ENCODE data around the gene RPS27L.
A peak's percentile ranks its signal among the peaks of the same experiment; 100 is the strongest.

Gene RPS27L

GRCh38 chr15:63188247-63188925, 31.1 kb upstream of the RPS27L start:
- DNase-seq (ENCODE audit: low read depth, low spot score), result no peak

DNA sequence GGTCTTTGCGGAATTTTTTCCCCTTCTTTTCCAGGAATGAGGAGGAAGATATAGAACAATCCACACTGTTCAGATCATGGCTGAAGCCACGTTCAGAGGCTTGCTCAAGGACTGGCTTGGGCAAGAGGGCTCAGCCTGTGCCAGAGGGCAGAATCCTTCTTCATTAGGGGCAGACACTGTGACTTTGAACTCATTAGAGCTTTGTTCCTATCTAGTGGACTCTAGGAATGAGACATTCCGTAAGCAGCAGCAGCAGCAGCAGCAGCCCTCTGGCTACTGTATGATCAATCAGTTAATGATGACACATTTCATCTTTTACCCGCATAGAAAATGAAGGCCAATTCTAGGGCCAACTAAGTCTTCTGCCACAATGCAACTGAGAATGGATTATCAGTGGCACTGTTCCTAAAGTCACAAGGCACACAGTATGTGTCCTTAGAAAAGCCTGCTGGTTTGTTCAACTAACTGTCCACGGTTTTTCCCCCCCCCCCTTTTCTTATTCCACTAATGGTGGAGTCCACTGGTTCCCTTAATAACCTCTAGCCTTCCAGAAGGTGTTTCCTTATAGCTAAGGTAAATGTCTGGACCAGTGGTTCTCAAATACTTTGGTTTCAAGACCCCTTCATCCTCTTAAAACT, 30.4 kb upstream of the RPS27L start:
- DNase-seq (ENCODE audit: low read depth, low spot score), result no peak

GRCh38 chr15:63186065-63186464, 28.8 kb upstream of the RPS27L start:
- DNase-seq (ENCODE audit: low read depth, low spot score), result no peak

GRCh38 chr15:63185206-63185605, 27.9 kb upstream of the RPS27L start:
- DNase-seq (ENCODE audit: low read depth, low spot score), result no peak

DNA sequence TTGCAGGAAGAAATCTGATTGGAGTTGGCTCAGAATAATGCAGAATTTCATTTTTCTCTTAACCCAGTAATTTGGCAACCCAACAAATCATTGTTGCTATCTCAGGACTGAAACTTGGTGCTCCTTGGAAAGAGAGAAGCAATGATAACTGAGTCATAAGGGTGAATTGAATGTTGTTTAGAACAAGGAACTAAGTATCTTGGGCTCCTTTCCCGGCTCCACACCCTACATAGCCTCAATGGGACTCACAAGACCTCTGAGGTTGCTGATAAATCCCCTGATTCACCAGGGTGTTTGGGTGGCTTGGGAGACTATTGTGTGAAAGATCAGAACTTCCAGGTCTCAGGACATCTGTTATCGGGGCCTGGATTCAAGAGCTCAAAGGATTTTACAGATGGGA, 24.4 kb upstream of the RPS27L start:
- DNase-seq (ENCODE audit: low read depth, low spot score), result no peak

- DNase-seq (ENCODE audit: low read depth, low spot score), result no peak
These were observed 23.5 kb upstream of the RPS27L start for GRCh38 chr15:63180746-63181145.

GRCh38 chr15:63178034-63178433, 20.8 kb upstream of the RPS27L start:
- peak; percentile 53 for DNase-seq (ENCODE audit: low read depth, low spot score)

- DNase-seq (ENCODE audit: low read depth, low spot score), result no peak
These were observed 19.0 kb upstream of the RPS27L start for GRCh38 chr15:63176302-63176701.

GRCh38 chr15:63172851-63173451, 15.7 kb upstream of the RPS27L start:
- no peak for DNase-seq (ENCODE audit: low read depth, low spot score)

DNA sequence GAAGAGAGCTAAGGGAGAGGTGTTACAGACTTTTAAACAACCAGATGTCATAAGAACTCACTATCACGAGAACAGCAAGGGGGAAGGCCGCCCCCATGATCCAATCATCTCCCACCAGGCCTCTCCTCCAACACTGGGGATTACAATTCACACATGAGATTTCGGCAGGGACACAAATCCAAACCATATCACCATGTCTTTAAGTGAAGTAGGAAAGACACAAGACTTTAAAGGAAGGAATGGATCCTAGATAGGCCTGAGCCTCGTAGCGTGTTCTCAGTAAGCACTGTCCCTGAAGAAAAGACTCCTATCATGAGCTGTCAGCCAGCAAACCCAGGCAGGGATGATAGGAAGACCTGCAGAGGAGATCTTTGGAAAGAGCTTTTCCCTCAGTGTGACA, 15.1 kb upstream of the RPS27L start:
- DNase-seq (ENCODE audit: low read depth, low spot score), result no peak

DNA sequence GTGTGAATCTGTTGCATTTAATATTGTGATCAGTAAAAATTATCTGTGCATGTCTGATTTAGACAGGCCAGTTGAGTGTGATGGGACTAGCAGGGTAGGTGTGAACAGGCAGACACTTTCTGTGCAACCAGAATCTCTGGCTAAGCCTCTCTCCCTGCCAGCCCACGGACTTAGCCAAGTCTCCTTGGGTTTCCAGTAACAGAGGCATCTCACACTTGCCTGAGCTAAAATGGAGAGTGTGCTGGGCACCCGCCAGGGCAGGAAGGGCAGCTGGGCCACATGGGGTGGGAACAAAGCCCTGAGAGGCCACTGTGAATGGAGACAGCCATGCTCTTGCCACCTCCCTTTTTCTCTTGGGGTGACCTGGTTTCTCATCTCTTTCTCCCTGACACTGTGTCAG, 12.5 kb upstream of the RPS27L start:
- no peak for DNase-seq (ENCODE audit: low read depth, low spot score)

DNA sequence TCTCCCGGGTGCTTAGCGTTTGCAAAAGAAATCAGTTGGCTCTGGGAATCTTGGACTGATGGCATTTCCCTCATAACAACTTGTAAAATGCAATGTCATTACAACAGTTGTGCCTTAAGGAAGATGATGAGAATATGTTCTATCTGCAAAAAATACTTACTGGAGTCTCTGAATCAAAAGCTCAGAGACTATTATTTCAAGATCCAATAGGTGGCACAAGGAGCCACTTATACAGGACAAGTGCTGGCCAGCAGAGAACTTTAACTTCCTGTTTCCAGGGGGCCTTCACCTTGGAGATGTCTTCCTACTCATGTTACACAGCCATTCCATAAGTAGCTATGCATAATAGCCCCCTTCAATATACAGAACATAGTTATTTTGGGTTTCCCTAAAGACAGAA, 8.9 kb upstream of the RPS27L start:
- no peak for DNase-seq (ENCODE audit: low read depth, low spot score)

DNA sequence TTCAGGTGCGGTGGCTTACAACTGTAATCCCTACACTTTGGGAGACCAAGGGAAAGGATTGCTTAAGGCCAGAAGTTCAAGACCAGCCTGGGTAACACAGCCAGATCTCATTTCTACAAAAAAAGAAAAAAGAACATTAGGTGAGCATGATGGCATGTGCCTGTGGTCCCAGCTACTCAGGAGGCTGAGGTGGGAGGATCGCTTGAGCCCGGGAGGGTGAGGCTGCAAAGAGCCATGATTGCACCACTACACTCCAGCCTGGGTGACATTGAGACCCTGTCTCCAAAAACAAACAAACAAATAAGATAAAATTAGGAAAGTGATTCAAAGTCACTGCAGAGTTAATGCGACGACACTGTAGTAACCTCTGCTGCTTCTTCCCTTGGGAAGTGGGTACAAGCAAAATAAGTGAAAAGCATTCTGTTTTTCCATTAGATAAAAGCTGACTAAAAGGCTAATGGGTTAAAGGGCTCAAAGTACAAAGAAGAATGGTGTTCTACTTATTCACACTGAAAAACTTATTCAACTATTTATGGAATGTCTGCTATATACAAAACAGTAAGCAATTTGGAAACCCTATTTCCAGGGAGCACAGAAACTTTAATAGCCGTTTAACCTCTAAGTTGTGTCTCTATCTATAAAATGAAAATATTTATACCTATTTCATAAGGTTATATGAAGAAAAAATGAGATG, 8.0 kb upstream of the RPS27L start:
- DNase-seq (ENCODE audit: low read depth, low spot score), result no peak

- DNase-seq (ENCODE audit: low read depth, low spot score), result no peak
These were observed 5.9 kb upstream of the RPS27L start for GRCh38 chr15:63163217-63163616.

GRCh38 chr15:63160638-63161037, 3.4 kb upstream of the RPS27L start:
- DNase-seq (ENCODE audit: low read depth, low spot score), result no peak

DNA sequence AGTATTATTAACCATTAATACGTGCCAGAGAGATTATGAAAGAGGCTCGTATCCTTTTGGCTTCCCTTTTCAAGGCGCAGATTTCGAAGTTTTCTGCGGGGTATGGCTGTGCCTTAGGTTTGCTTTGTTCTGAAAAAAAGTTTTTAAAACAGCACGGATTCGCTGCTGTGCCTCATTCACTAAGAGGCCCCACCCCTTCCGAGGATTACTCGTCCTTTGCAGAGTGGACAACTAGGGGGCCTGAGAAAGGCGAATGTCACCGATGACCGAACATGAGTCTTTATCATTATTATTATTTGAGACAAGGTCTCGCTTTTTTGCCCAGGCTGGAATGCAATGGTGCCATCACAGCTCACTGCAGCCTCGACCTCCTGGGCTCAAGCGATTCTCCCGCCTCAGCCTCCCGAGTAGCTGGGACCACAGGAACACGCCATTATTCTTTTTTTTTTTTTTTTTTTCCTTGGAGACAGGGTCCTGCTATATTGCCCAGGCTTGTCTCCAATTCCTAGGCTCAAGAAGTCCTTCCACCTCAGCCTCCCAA, 684 bp upstream of the RPS27L start:
- DNase-seq (ENCODE audit: low read depth, low spot score), result peak; percentile 68

DNA sequence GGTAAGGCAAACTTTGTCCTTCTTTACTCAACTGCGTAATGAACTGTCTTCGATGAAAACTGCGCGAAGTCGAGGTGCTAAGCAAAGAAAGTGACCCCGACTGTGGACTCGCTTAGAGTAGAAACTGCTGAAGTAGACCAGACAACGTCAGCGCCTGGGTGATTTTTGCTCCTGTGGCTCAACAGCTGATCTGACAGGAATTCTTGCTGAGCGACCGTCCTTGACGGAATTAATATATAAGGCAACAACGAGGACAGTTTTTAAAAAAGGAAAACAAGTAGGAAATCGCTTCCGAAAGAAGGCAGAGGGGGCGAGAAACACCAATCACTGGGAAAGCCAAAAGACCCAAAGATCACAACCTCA, 541 bp downstream of the RPS27L start:
- DNase-seq (ENCODE audit: low read depth, low spot score), result no peak

DNA sequence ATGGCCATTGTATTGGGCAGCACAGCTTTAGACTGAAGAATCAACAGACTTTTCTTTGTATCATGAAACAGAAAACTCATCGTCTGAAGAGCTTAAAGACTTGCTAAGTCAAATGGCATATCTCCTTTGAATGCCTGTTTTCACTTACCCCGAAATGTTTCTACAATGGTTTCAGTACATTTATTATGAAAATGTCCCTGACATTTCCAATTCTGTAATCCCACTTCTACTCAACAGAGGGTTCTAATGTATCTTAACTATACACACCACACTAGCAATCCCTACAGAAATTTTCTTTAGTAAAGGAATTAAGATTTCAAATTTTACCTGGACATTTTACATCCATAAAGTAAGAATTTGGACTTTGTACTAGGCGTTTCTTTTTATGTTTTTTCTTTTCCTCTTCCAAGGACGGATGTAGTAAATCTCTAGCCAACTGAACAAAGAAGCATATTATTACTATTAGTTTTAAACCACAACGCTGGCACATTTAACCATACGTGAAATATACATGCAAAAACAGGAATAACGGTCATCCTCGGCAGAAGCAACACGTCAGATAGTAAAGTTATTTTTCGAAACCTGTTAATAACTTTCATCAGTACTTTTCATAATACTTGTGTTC, 1.1 kb downstream of the RPS27L start:
- no peak for DNase-seq (ENCODE audit: low read depth, low spot score)

GRCh38 chr15:63155486-63155885, 1.8 kb downstream of the RPS27L start:
- no peak for DNase-seq (ENCODE audit: low read depth, low spot score)

DNA sequence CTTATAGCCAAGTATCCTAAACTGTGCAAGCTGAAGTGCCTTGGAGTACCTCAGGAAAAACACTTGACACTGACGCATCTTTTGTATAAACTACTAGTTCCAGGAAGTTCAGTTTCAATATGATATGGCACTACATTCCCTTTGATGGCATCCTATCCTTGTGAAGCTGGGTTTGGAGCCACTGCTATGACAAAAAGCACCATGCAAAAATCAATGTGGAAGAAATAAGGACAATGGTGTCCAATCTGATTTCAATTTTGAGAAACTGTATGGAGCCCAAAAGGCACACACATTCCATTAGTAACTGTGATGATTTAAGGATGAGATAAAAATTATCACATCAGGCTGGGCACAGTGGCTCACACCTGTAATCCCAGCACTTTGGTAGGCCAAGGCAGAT, 5.6 kb downstream of the RPS27L start:
- no peak for DNase-seq (ENCODE audit: low read depth, low spot score)

- DNase-seq (ENCODE audit: low read depth, low spot score), result no peak
These were observed 10.6 kb downstream of the RPS27L start for GRCh38 chr15:63146684-63147083.

DNA sequence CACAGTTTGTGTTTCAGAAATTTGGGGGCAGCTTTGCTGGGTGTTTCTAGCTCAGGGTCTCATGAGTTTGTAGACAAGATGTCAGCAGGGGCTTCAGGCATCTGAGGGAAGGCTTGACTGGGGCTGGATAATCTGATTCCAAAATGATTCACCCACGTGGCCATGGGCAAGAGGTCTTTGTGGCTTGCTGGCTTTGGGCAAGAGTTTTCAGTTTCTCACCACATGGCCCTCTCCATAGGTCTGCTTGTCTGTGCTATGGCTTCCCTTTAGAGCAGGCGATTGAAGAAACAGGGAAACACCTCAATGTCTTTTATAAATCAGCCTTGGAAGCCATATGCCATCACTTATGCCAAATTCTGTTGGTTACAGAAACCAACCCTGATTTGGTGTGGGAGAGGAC, 11.9 kb downstream of the RPS27L start:
- DNase-seq (ENCODE audit: low read depth, low spot score), result no peak
